ENCODE measurements around the gene MTURN.

MTURN gene

GRCh38 chr7:30166841-30167235 lies 32.1 kb downstream of the MTURN start:
- H3K27ac ChIP-seq = no peak overlapping the region
- no peak for TF ChIP-seq CTCF (IDR thresholded peaks at IDR 0.05)
- DNase-seq (ENCODE audit: low spot score) = no peak
- no peak overlapping the region for H3K4me3 ChIP-seq

GRCh38 chr7:30167901-30168300 lies 33.1 kb downstream of the MTURN start:
- no peak for DNase-seq (ENCODE audit: low spot score)
- no peak overlapping the region for H3K27ac ChIP-seq
- H3K4me3 ChIP-seq = no peak overlapping the region
- no peak for TF ChIP-seq CTCF (IDR thresholded peaks at IDR 0.05)

- no peak for DNase-seq (ENCODE audit: low spot score)
Measured at GRCh38 chr7:30168835-30169573, 34.2 kb downstream of the MTURN start.

GRCh38 chr7:30169579-30169978 lies 34.8 kb downstream of the MTURN start:
- H3K4me3 ChIP-seq = no peak overlapping the region
- TF ChIP-seq CTCF (IDR thresholded peaks at IDR 0.05) = no peak
- peak overlapping the region; percentile 28 to 53 for H3K27ac ChIP-seq
- no peak for DNase-seq (ENCODE audit: low spot score)

More at GRCh38 chr7:30168835-30169573, 34.2 kb downstream of the MTURN start:
- no peak overlapping the region for H3K4me3 ChIP-seq
- peak overlapping the region in 1 of 2 donors; percentile 53 for H3K27ac ChIP-seq
- no peak for TF ChIP-seq CTCF (IDR thresholded peaks at IDR 0.05)

GRCh38 chr7:30170476-30171205 lies 35.9 kb downstream of the MTURN start:
- no peak for TF ChIP-seq CTCF (IDR thresholded peaks at IDR 0.05)
- no peak for DNase-seq (ENCODE audit: low spot score)
- H3K4me3 ChIP-seq = no peak overlapping the region
- H3K27ac ChIP-seq = peak overlapping the region; percentile 28 to 93

- no peak for TF ChIP-seq CTCF (IDR thresholded peaks at IDR 0.05)
- no peak for DNase-seq (ENCODE audit: low spot score)
- Histone ChIP-seq H3K27ac (peak overlapping the region; percentile 88 to 93), H3K4me3 (no peak overlapping the region)
Measured at GRCh38 chr7:30171766-30172447, 37.1 kb downstream of the MTURN start.

Measured in coronary artery (tissue), 2 donors.